Measurements from ENCODE around the gene NUDT12.
A peak's percentile ranks its signal among the peaks of the same experiment; 100 is the strongest.

- no peak for TF ChIP-seq EZH2phosphoT487 (IDR thresholded peaks at IDR 0.05; ENCODE audit: borderline replicate concordance)
- TF ChIP-seq CTCF (conservative IDR thresholded peaks at IDR 0.05; ENCODE audit: low read length), result peak; percentile 45
Observed at GRCh38 chr5:103587185-103587748, 24.7 kb upstream of the NUDT12 start.
